ENCODE results near the gene RPS18.
A peak's percentile ranks its signal among the peaks of the same experiment; 100 is the strongest.

RPS18 gene

GRCh38 chr6:33292996-33293682 lies 21.3 kb downstream of the RPS18 start:
- Histone ChIP-seq H3K27ac (no peak overlapping the region), H3K27me3 (ENCODE audit: insufficient read depth, low read depth, severe bottlenecking) (no peaks in the 10 kb centered on the region), H3K4me3 (ENCODE audit: low read depth, low read length) (no peak overlapping the region), H3K36me3 (peaks cover 63% of the 10 kb centered on the region), H3K9me3 (ENCODE audit: severe bottlenecking) (no peaks in the 10 kb centered on the region)
- no peak for DNase-seq
- no peak for TF ChIP-seq CTCF (IDR thresholded peaks at IDR 0.05; ENCODE audit: low read depth, low read length)

- no peak for TF ChIP-seq CTCF (IDR thresholded peaks at IDR 0.05; ENCODE audit: low read depth, low read length)
- Histone ChIP-seq H3K27ac (no peak overlapping the region), H3K36me3 (peaks cover 63% of the 10 kb centered on the region), H3K27me3 (ENCODE audit: insufficient read depth, low read depth, severe bottlenecking) (no peaks in the 10 kb centered on the region), H3K4me3 (ENCODE audit: low read depth, low read length) (no peak overlapping the region), H3K9me3 (ENCODE audit: severe bottlenecking) (no peaks in the 10 kb centered on the region)
- DNase-seq: no peak
These were observed 22.4 kb downstream of the RPS18 start for GRCh38 chr6:33294086-33294823.

- Histone ChIP-seq H3K27ac (no peak overlapping the region), H3K36me3 (peaks cover 60% of the 10 kb centered on the region), H3K9me3 (ENCODE audit: severe bottlenecking) (no peaks in the 10 kb centered on the region), H3K27me3 (ENCODE audit: insufficient read depth, low read depth, severe bottlenecking) (no peaks in the 10 kb centered on the region), H3K4me3 (ENCODE audit: low read depth, low read length) (no peak overlapping the region)
- no peak for DNase-seq
- no peak for TF ChIP-seq CTCF (IDR thresholded peaks at IDR 0.05; ENCODE audit: low read depth, low read length)
These were observed 23.9 kb downstream of the RPS18 start for GRCh38 chr6:33295621-33296369.

GRCh38 chr6:33296797-33297405 lies 25.0 kb downstream of the RPS18 start:
- Histone ChIP-seq H3K9me3 (ENCODE audit: severe bottlenecking) (no peaks in the 10 kb centered on the region), H3K27me3 (ENCODE audit: insufficient read depth, low read depth, severe bottlenecking) (no peaks in the 10 kb centered on the region), H3K36me3 (peaks cover 48% of the 10 kb centered on the region), H3K27ac (no peak overlapping the region), H3K4me3 (ENCODE audit: low read depth, low read length) (no peak overlapping the region; the same call in 1 of the 2 replicates)
- no peak for DNase-seq
- TF ChIP-seq CTCF (IDR thresholded peaks at IDR 0.05; ENCODE audit: low read depth, low read length): no peak

GRCh38 chr6:33297406-33297955 lies 25.6 kb downstream of the RPS18 start:
- H3K9me3 ChIP-seq (ENCODE audit: severe bottlenecking): no peaks in the 10 kb centered on the region
- peak; percentile 61 for DNase-seq
- H3K27ac ChIP-seq: peak overlapping the region; percentile 40; the same call in 1 of the 2 replicates
- no peaks in the 10 kb centered on the region for H3K27me3 ChIP-seq (ENCODE audit: insufficient read depth, low read depth, severe bottlenecking)
- no peak for TF ChIP-seq CTCF (IDR thresholded peaks at IDR 0.05; ENCODE audit: low read depth, low read length)
- peaks cover 43% of the 10 kb centered on the region for H3K36me3 ChIP-seq
- peak overlapping the region; percentile 71 for H3K4me3 ChIP-seq (ENCODE audit: low read depth, low read length)
